Measurements from ENCODE around the gene PDZRN3. TPM values are rescaled to one million over a fixed set of nuclear protein-coding genes. Genes with fewer than 3 reads are reported as not detected.
A peak's percentile ranks its signal among the peaks of the same experiment; 100 is the strongest.

Gene PDZRN3
- total RNA-seq, result 130 TPM
- long read RNA-seq, full-length matches to known transcripts, result 81 of 130 reads
- long read RNA-seq, partial matches to known transcripts, result 4 of 130 reads
- long read RNA-seq, other reads (novel, unspliced or antisense), result 45 of 130 reads

- DNase-seq (ENCODE audit: missing footprints), result peak; percentile 78
- intact Hi-C loops (cut with DNase I), result loop anchor here (5.0 to 10.0 kb wide), 5 partner anchors 38 to 222 kb away; no protein-coding TSS in a partner anchor
- ATAC-seq, result peak; percentile 35
Observed at GRCh38 chr3:73624821-73625665, at the start of gene PDZRN3. PDZRN3 (minus strand) TSS chr3:73624941.

DNA sequence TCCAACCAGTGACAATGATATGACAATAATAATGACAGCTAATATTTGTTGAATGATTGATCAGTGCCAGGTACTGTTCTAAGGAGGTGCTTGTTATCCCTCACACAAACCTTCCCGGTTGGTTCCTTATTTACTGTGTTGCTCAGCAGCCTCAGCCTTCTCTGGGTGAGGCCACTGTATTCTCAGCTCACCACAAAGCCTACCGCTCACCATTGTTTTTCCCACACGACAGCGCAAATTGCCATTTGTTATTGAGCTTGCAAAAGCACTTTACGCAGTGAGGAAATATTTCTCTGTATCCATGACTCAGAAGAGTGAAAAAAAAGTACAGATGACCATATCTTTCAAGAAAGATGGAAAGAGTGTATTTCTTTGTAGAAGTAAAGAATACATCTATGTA is 49.5 kb upstream of the PDZRN3 start:
- no peak for ATAC-seq
- intact Hi-C loops (cut with DNase I), result no loop called here
- DNase-seq (ENCODE audit: missing footprints), result no peak

DNA sequence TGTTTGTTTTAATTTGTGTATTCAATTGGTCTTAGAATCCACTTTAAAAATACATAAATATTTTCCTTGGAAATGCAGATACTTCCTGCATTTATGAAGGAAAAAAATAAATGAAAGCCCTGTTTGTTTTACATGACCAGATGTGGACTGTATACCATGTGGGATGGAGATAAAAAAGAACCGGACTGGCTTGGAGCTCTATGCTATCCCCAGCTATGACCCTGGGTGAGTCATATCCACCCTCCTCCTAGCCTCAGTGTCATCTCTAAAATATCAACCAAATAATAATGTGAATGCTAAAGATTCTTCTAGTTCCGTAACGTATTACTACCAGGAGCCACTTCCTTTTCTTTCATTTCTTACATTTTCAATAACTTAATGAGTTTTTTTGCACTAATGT is 44.5 kb upstream of the PDZRN3 start:
- ATAC-seq, result no peak
- DNase-seq (ENCODE audit: missing footprints), result no peak
- intact Hi-C loops (cut with DNase I), result no loop called here

DNA sequence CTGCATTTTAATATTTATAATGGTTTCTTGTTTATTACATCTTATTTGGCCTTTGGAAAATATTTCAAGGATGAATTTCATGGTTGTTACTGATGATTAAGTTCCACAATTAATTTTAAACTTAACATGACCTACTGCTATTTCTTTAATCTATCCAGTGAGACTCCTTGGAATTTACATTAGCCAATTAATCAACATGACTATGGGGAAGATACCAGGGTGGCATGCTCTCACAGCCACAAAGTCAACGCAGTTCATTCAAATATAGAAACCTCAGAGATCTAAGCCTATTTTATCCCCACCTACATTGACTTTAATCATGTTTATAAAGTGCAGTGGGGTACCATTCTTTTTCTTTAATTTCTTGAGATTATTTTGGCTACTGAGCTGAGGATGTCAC is 43.6 kb upstream of the PDZRN3 start:
- no peak for ATAC-seq
- intact Hi-C loops (cut with DNase I), result no loop called here
- DNase-seq (ENCODE audit: missing footprints), result no peak

- DNase-seq (ENCODE audit: missing footprints), result no peak
- ATAC-seq, result no peak
- intact Hi-C loops (cut with DNase I), result no loop called here
Observed at GRCh38 chr3:73667889-73668288, 43.1 kb upstream of the PDZRN3 start.

- ATAC-seq, result no peak
- DNase-seq (ENCODE audit: missing footprints), result no peak
- intact Hi-C loops (cut with DNase I), result no loop called here
Observed at GRCh38 chr3:73665286-73665685, 40.5 kb upstream of the PDZRN3 start.

GRCh38 chr3:73664389-73664788 is 39.6 kb upstream of the PDZRN3 start:
- intact Hi-C loops (cut with DNase I), result no loop called here
- DNase-seq (ENCODE audit: missing footprints), result no peak

GRCh38 chr3:73663495-73663894 is 38.8 kb upstream of the PDZRN3 start:
- ATAC-seq, result no peak
- no peak for DNase-seq (ENCODE audit: missing footprints)
- intact Hi-C loops (cut with DNase I), result no loop called here

More at GRCh38 chr3:73664389-73664788, 39.6 kb upstream of the PDZRN3 start:
- peak; percentile 69 for ATAC-seq

DNA sequence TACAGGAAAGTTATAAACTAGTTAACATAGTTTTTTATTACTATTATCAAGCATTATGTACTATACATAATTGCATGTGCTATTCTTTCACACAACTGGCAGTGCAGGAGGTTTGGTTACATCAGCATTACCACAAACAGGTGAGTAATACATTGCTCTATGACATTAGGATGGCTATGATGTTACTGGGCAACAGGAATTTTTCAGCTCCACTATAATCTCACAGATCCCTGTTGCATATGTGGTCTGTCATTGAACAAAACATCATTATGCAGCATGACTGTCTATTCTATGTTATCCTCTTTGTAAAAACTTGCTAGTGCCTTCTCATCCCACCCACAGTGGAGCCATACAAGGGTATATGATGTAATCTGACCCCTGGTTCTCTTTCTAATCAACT is 36.5 kb upstream of the PDZRN3 start:
- intact Hi-C loops (cut with DNase I), result no loop called here
- DNase-seq (ENCODE audit: missing footprints) (no peak), ATAC-seq (no peak)

DNA sequence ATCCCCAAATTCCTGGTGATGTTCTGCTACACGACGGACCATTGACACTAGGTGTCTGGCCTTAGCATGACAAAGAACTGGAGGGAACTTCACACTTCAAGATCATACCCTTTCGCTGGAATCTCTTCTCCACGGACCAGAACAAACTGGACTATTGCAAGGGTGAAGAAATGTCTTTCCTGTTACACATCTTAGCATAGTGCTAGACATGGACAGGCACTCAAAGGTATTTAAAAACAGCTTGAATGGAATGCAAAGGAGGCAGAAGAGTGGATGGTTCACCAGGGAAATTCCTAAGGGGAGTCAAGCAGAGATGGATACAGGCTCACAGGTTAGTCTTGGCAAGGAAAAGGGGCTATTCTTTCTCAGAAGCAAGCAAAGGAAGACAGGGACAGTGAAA is 33.5 kb upstream of the PDZRN3 start:
- DNase-seq (ENCODE audit: missing footprints) (no peak), ATAC-seq (no peak)
- intact Hi-C loops (cut with DNase I), result no loop called here

DNA sequence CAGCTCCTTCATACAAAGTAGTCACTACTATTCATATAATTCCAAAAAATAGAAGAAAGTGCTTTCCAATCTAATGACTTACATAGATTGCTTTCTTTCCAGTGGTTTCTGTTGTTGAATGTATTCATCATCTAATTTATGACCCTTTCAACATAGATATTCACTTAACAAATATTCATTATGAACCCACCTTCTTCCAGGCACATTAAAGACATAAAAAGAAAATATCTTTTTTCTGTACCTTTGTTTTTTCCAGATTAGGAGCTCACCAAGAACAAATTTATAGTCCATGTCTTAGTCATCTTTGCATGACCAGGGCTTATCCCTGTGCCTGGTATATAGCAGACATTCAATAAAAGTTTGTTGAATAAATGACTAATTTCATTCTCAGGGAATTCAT is 32.4 kb upstream of the PDZRN3 start:
- ATAC-seq, result no peak

DNA sequence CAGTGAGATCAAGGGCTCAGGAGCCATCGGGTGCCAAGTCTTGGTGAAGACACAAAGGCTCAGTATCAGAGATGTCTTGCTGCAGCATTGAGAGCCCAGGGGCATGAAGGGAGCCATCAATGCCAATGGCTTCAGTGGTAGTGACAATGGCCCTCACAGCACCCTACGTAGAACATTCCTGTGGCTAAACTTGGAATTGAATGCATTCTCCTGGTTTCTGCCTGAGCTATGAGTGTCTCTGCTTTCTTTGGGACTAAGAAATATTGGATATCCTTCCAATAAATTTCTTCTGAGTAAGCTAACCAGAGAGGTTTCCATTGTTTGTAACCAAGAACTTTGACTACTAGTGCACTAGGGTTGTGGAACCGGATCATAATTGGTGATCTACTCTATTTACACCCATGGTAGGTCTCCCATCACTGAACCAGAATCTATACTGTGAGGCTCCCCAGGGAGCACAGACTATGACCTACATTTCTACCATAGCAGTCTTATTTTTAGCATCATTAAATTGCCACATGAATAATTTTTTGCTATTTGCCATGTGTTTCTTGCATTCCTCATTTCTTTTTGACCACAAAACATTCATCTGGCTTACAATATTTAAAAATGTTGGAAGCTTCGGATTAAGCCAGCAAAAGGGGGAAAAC is 31.6 kb upstream of the PDZRN3 start:
- no peak for ATAC-seq
- intact Hi-C loops (cut with DNase I), result no loop called here
- no peak for DNase-seq (ENCODE audit: missing footprints)

More for the DNA sequence above, 32.4 kb upstream of the PDZRN3 start:
- no peak for DNase-seq (ENCODE audit: missing footprints)
- intact Hi-C loops (cut with DNase I), result no loop called here

DNA sequence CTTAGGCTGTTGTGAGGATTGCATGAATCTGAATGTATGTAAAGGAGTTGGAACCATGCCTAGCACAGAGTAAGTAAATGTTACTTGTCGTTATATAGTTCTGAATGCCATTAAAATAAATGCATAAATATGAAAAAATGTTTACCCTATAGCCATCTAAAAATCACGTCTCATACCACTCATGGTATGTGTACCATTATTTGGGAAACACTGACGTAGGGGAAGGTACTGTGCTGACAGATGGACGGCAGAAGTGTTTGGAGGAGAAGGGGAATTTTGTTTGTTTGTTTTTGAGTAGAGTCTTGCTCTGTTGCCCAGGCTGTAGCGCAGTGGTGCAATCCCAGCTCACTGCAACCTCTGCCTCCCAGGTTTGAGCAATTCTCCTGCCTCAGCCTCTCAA is 30.5 kb upstream of the PDZRN3 start:
- DNase-seq (ENCODE audit: missing footprints) (peak; percentile 33), ATAC-seq (no peak)
- intact Hi-C loops (cut with DNase I), result no loop called here

- no peak for ATAC-seq
- no peak for DNase-seq (ENCODE audit: missing footprints)
Observed at GRCh38 chr3:73653877-73654276, 29.1 kb upstream of the PDZRN3 start.

GRCh38 chr3:73653351-73653750 is 28.6 kb upstream of the PDZRN3 start:
- no peak for DNase-seq (ENCODE audit: missing footprints)
- ATAC-seq, result no peak
- intact Hi-C loops (cut with DNase I), result no loop called here

More at GRCh38 chr3:73653877-73654276, 29.1 kb upstream of the PDZRN3 start:
- intact Hi-C loops (cut with DNase I), result no loop called here

- DNase-seq (ENCODE audit: missing footprints) (no peak), ATAC-seq (no peak)
- intact Hi-C loops (cut with DNase I), result no loop called here
Observed at GRCh38 chr3:73652896-73653295, 28.2 kb upstream of the PDZRN3 start.

GRCh38 chr3:73637042-73637441 is 12.3 kb upstream of the PDZRN3 start:
- ATAC-seq (no peak), DNase-seq (ENCODE audit: missing footprints) (no peak)
- intact Hi-C loops (cut with DNase I), result no loop called here

- ATAC-seq, result no peak
- intact Hi-C loops (cut with DNase I), result no loop called here
- DNase-seq (ENCODE audit: missing footprints), result no peak
Observed at GRCh38 chr3:73635254-73635653, 10.5 kb upstream of the PDZRN3 start.

DNA sequence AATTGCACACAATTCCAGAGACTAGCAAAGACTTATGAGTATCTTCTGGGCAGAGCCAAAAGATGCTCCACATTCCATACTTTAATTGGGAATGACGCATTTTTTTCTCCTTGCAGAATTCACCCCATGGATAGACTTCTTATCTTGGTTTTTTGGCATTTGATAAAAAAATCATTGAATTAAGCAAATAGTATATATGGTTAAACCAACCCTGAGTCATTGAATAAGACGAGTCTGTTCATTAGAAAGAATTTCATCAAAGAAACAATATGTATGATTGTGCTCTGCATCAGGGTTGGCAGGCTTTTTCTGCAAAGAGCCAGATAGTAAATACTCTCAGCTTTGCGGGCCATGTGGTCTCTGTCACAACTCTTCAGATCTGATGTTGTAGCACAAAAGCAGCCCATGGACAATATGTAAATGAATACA is 9.2 kb upstream of the PDZRN3 start:
- DNase-seq (ENCODE audit: missing footprints) (no peak), ATAC-seq (no peak)
- intact Hi-C loops (cut with DNase I), result no loop called here

DNA sequence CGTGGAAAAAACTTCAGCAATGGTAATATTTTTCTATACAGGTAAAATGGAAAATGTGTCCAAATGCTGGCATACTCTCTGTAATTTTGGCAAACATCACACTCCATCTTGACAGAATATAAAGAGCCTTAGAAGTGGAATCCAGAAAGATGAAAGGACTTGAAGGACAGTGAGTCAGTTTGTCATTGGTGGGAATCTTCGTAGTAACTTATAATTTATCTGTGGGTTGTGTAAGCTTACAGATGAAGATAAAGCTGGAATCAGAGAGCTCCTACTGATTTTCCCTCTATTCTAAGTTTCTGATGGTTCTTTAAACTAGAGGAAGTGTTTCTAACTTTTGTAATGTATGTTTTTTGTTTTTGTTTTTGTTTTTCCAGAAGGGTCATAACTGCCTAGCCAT is 8.7 kb upstream of the PDZRN3 start:
- ATAC-seq (no peak), DNase-seq (ENCODE audit: missing footprints) (no peak)
- intact Hi-C loops (cut with DNase I), result no loop called here

Measured in Right ventricle myocardium inferior (tissue), 1 donor.